GM19463 (cell line): ENCODE data around the gene ARMCX6.
"Not testable (repeated sequence)": the region's sequence is repeated elsewhere in the genome, so short reads cannot be mapped to it uniquely, and the experiment has no call there.

Source experiments
- ATAC-seq: cut with Tn5 transposase; IDR thresholded peaks from one replicate; pipeline ENCODE4 v1.9.1; 2021; ENCODE audit warnings: mild to moderate bottlenecking, moderate library complexity; ENCODE audit not compliant: unreplicated experiment

Gene ARMCX6

DNA sequence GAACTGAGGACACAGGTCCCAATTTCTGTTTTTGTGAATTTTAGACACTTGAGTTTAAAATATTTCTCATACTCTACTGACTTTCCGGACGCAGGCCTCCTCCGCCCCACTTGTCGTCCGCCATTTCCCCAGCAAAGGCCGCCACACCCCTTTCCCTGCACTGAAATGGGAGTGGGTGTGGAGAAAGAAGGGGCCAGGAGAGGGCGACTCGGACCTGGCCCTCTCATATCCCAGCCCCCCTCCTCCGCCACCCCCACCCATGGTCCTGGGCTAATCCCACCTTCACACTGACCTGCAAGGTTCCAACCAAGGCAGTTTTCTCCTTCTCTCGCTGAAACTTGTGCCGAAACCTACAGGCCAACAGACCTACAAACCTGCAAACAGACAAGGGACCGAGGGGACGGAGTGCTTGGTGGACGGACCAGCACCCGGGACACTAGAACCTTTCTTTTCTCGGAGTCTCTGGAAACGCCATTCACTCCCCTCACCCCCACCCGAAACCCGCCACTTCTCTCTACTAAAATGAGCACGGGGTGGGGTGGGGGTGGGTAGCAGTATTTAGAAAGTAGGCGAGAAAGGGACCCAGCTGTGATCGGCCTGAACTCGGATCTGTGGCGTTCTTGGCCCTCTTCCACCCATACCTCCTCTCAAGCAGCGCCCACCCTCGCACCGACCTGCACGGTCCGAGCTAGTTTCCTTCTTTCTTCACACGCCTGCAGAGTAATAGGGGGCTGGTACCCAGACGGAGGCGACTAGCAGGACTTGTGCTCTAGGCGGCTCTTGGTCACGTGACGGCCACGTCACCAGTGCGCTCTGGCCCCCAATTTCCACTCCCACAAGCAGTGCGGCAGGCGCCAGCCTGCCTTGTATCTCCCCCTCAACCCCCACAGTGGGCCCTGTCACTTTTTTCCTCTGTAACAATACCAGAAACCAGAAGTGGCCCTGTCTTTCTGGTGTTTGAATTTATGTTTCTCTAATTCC lies at the start of gene ARMCX6:
ARMCX6 (minus strand) TSS at position 790 of the 981 bp plus-strand sequence. CDS start 1,380 bp downstream, outside the sequence.
- peak; percentile 94 for ATAC-seq

- ATAC-seq: peak; percentile 60
Observed at GRCh38 chrX:101659601-101660063, 41.8 kb upstream of the ARMCX6 start, which contains the start of gene ARMCX2. Gene ARMCX2, minus strand, starts transcription at chrX:101659850. Its CDS starts 2,262 bp downstream, at chrX:101657588.

- peak; percentile 76 for ATAC-seq
Observed at GRCh38 chrX:101658661-101659491, 41.1 kb upstream of the ARMCX6 start.

DNA sequence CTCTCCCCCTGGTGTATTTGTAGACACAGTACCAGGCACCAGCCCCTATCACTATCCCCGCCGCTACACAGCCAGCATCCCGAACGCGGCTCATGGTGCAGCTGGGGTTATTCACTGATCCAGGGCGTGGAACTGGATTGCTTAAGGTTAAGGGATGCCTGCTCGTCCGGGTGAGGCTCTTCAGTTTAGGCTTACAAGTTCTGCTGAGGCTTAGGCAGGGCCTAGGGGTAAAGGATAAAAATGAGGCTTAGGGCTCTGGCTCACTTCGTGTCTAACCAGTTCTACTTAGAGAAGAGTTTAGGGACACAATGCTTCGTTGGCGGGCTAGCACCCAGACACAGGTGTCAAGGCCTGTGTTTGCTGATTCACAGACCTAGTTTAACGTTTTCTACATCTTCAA lies 39.7 kb upstream of the ARMCX6 start:
- no peak for ATAC-seq

DNA sequence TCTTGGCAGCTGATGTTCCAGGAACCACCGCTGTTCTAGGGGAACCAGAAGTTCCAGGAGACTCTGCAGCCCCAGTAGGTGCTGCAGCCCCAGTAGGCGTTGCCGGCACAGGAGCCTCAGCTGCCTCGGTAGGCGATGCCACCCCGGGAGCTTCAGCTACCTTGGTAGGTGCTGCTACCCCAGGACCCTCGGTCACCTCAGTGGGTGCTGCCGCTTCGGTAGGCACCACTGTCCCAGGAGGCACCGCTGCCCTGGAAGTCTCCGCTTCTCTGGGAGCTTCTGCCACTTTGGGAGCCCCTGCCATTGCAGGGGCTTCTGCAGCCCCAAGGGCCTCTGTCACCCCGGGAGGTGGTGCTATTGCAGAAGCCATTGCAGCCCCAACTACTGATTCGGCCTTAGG lies 39.0 kb upstream of the ARMCX6 start:
- no peak for ATAC-seq

DNA sequence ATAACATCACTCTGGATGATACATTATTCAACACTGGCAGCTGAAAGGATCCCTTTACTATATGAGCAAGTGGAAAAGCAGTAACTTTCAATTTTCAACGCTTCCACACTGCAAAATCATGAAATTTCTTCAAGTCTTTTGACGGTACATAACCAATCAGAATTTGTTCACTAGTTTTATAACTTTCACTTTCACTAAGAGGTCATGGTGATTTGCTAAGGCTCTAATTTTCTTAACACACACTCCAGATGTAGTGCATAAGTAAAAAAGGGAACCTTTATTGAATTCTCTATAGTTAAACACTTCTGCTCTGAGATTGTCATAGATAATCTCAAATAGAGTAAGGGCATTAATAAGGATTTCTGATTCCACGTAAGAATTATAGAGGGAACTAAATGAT lies 37.7 kb upstream of the ARMCX6 start:
- no peak for ATAC-seq

GRCh38 chrX:101647716-101648115 lies 29.9 kb upstream of the ARMCX6 start:
- ATAC-seq: not testable (repeated sequence)

GRCh38 chrX:101642093-101642492 lies 24.3 kb upstream of the ARMCX6 start:
- no peak for ATAC-seq

GRCh38 chrX:101639583-101639982 lies 21.8 kb upstream of the ARMCX6 start:
- no peak for ATAC-seq

DNA sequence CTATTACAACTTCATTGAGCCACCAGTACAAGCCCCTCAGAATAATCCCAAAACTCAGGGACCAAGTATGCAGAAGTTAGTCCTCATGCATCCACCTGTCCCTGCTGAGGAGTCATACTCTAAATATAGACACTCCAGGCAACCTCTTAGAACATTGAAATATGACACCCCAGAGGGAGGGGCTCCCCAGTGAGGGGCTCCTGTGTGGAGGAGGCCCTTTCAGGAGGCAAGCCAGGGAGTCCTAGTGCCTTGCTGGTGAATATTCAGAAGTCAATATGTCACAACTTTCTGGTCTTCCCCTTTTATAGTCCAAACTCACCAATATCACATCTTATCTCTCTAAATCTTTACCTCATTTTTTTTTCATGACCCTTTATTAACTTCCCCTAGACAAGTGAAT lies 1.6 kb upstream of the ARMCX6 start:
- no peak for ATAC-seq

GRCh38 chrX:101605728-101606127 lies 12.1 kb downstream of the ARMCX6 start:
- no peak for ATAC-seq

- ATAC-seq: no peak
Observed at GRCh38 chrX:101605146-101605545, 12.7 kb downstream of the ARMCX6 start.

DNA sequence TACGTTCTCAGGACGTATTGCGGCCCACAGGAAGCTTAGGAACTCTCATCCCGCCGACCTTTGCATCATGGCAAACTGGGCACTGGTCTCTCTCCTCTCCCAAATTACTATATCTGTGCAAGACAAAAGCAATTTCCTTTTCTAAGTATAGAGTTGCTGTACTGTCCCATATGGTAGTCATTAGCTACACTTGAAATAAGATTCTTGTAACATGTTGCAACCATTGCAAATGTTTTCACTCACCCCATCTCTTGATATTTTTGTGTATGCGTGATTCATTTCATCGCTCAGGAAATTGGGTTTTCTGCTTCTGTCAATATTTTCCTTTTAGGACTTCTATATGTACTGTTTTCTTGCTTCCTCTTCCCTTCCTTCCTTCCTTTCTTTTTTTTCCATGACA lies 15.7 kb downstream of the ARMCX6 start:
- no peak for ATAC-seq

GRCh38 chrX:101599592-101599991 lies 18.2 kb downstream of the ARMCX6 start:
- not testable (repeated sequence) for ATAC-seq

- peak; percentile 98 for ATAC-seq
Observed at GRCh38 chrX:101595739-101596419, 21.9 kb downstream of the ARMCX6 start.
